DND-41 (cell line): ENCODE measurements around the gene PTPRG.

Experiments
- CTCF ChIP-seq: IDR thresholded peaks from 2 replicates; pipeline ENCODE4 v1.5.1; 2012; ENCODE audit warnings: borderline replicate concordance, low read length, moderate library complexity, mild to moderate bottlenecking; ENCODE audit not compliant: poor library complexity, severe bottlenecking; ENCODE audit errors: extremely low read depth
- EZH2 ChIP-seq: IDR thresholded peaks from 3 replicates; pipeline ENCODE4 v1.6.1; 2012; ENCODE audit warnings: borderline replicate concordance, low read depth, mild to moderate bottlenecking, moderate library complexity, low read length, inconsistent platforms; ENCODE audit not compliant: severe bottlenecking

DNA sequence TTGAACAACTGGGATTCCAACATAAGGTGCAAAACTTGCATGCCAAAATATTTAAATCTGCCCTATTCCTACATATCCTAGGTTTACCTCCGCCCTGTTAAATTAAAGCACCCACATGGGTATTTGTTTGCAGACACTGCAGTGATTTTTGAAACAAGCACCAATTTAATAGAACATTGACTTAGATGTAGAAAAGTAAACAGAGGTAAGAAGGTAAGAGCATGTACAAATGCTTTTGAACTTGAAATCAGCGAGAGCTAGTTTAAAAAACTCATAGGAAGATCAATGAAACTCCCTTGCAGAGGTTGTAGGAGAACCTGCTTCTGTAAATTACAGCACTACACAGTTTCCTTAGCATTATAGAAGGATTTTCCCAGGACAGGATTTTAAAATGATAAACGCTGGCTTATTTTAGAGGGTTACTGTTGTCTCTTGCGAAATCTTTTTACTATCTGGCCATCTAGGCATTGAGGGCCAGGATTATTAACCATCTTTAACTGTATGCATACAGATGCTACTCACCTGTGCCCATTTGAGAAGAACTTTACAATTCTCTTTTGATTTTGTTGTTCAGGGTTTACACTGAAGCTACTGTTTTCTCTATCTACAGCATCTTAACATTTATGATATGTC is 527.2 kb downstream of the PTPRG start:
- TF ChIP-seq EZH2 (no peak), CTCF (no peak)
